ENCODE measurements around the gene POLG2.
"Not testable (repeated sequence)": the region's sequence is repeated elsewhere in the genome, so short reads cannot be mapped to it uniquely, and the experiment has no call there.

GRCh38 chr17:64459818-64460217 is 37.0 kb downstream of the POLG2 start:
- TF ChIP-seq POLR2AphosphoS5 (IDR thresholded peaks at IDR 0.05; ENCODE audit: low read length); ZNF274 (IDR thresholded peaks at IDR 0.05; ENCODE audit: insufficient read depth, insufficient read length); ASH2L (IDR thresholded peaks at IDR 0.05; ENCODE audit: borderline replicate concordance, low read depth): not testable (repeated sequence)

Measured in GM12878 (cell line).